GM19043 (cell line): Measurements from ENCODE around the gene TFEB.

ENCODE experiments used
- ATAC-seq: cut with Tn5 transposase; IDR thresholded peaks from one replicate; pipeline ENCODE4 v1.9.1; 2021; ENCODE audit warnings: low read depth; ENCODE audit not compliant: unreplicated experiment

TFEB gene

GRCh38 chr6:41679696-41680095, 55.7 kb downstream of the TFEB start:
- ATAC-seq: no peak

GRCh38 chr6:41678511-41679084, 56.8 kb downstream of the TFEB start:
- ATAC-seq: no peak

GRCh38 chr6:41677124-41677921, 58.1 kb downstream of the TFEB start:
- ATAC-seq: no peak

GRCh38 chr6:41676431-41676830, 59.0 kb downstream of the TFEB start:
- no peak for ATAC-seq

- ATAC-seq: no peak
Observed at GRCh38 chr6:41675992-41676391, 59.4 kb downstream of the TFEB start.

GRCh38 chr6:41675176-41675775, 60.1 kb downstream of the TFEB start:
- ATAC-seq: no peak

GRCh38 chr6:41674231-41675000, 61.0 kb downstream of the TFEB start:
- ATAC-seq: no peak

- ATAC-seq: no peak
Observed at GRCh38 chr6:41673704-41674000, 61.8 kb downstream of the TFEB start.

- ATAC-seq: no peak
Observed at GRCh38 chr6:41672816-41673703, 62.3 kb downstream of the TFEB start.

- no peak for ATAC-seq
Observed at GRCh38 chr6:41672016-41672415, 63.4 kb downstream of the TFEB start.

GRCh38 chr6:41671376-41671775, 64.0 kb downstream of the TFEB start:
- ATAC-seq: no peak

GRCh38 chr6:41670703-41671360, 64.6 kb downstream of the TFEB start:
- ATAC-seq: no peak

GRCh38 chr6:41668968-41669367, 66.4 kb downstream of the TFEB start:
- ATAC-seq: no peak

GRCh38 chr6:41667195-41667594, 68.2 kb downstream of the TFEB start:
- no peak for ATAC-seq

- no peak for ATAC-seq
Observed at GRCh38 chr6:41664271-41664670, 71.1 kb downstream of the TFEB start.

- no peak for ATAC-seq
Observed at GRCh38 chr6:41663568-41663967, 71.8 kb downstream of the TFEB start.

- ATAC-seq: no peak
Observed at GRCh38 chr6:41659935-41660334, 75.5 kb downstream of the TFEB start.

GRCh38 chr6:41658636-41659035, 76.8 kb downstream of the TFEB start:
- ATAC-seq: no peak

GRCh38 chr6:41657131-41658094, 78.0 kb downstream of the TFEB start:
- no peak for ATAC-seq
